HL-60/S4 treated with phorbol 12-myristate 13-acetate at 8.2 ng/mL for 4 days and 3 days (cell line): ENCODE measurements around the gene CRTAC1.

ENCODE experiments used
- in situ Hi-C: fragments of 300-500 bp; cut with MboI; formaldehyde crosslinking; loops from 2 replicates; pipeline ENCODE4 v1.15.0; 2022; ENCODE audit warnings: low sequenced_read_pairs

CRTAC1 gene

DNA sequence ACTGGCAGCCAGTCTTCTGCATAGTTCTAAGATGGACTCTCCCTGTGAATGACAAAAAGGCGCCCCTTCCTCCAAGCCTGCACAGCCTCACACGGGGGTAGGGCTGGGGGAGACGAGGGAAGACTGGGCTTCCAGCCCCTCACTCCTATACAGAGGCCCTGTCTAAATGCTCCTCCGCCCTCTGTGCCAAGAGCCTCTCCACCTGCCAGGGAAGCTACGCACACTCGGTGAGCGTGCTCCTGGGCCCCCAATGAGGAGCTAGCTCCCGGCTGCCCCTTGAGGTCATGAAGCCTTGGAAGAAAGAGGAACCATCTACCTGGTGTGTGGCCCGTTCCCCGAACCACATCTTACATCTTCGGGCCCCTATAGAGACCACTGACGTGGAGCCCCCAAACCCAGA, 54.8 kb downstream of the CRTAC1 start:
- in situ Hi-C loops = no loop called here

GRCh38 chr10:97974526-97975525, 55.6 kb downstream of the CRTAC1 start:
- in situ Hi-C loops = no loop called here

DNA sequence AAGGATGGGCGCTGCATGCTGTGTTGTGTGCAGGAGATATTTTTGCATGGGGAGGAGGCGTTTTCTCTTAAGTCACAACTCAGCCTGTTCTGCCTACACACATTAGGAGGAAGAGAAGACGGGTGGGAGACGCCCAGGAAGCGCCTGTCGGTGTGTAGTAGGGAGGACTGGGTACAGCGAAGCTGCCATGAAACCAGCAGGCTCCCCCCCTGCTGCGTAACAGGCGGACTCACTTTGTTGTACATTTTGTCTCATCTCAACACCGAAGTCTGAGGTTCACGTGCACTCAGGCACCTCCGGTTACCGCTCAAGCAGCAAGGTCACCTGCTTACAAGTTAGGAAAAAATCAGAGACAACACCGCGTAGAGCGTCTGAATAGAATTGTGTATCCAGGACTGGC, 56.3 kb downstream of the CRTAC1 start:
- in situ Hi-C loops = no loop called here

GRCh38 chr10:97969538-97970079, 60.8 kb downstream of the CRTAC1 start:
- in situ Hi-C loops = no loop called here

- in situ Hi-C loops = no loop called here
These were observed 65.7 kb downstream of the CRTAC1 start for GRCh38 chr10:97964748-97965147.

- in situ Hi-C loops = no loop called here
These were observed 68.5 kb downstream of the CRTAC1 start for GRCh38 chr10:97961945-97962344.

GRCh38 chr10:97960269-97961056, 70.0 kb downstream of the CRTAC1 start:
- in situ Hi-C loops = no loop called here

DNA sequence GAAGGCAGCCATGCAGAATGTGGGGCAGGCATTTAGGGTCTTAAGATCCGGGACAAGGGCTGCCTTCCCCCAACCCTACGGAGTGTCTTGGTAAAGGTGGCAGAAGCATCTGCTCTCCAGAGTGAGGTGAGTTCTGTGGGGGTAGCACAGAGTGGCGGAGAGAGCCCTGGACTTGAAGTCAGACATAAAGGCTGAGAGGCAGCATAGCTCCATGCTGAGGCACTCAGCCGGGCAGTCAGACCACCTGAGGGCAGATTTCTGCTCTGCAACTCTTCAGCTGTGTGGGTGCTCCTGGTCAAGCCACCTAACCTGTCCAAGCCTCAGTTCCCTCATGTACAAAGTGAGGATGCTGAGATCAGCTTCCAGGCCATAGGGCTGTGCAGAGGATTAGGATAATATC, 81.0 kb downstream of the CRTAC1 start:
- in situ Hi-C loops = no loop called here

DNA sequence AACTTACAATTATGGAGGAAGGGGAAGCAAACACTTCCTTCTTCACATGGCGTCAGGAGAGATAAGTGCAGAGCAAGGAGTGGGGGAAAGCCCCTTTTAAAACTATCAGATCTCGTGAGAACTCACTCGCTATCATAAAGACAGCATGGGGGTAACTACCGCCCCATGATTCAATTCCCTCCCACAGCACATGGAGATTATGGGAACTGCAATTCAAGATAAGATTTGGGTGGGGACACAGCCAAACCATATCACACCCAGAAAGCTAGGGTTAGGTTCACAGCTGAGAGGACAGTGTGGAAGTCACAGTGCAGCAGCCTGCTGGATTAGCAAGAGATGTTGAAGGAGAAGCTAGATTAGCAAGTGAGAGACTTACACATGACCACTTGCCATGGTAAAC, 81.6 kb downstream of the CRTAC1 start:
- in situ Hi-C loops = no loop called here

GRCh38 chr10:97944772-97945171, 85.6 kb downstream of the CRTAC1 start:
- in situ Hi-C loops = no loop called here

DNA sequence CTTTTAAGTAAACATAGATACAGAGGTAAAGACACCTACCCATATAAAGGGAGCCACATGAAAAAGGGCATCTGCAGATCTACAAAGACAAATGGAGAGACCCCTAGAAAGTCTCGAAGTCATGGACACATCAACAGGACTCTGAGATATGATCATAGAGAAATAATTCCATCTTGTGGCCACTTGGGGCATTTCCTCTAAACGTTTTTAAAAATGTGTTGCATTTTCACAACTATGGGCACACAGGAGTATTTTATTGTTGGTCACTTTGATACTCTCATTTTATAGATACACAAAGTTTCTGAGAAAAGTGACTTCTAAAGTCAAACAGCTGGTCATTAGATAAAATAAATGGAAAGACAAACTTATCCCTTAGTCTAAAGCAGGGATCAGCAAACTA, 87.1 kb downstream of the CRTAC1 start:
- in situ Hi-C loops = no loop called here

DNA sequence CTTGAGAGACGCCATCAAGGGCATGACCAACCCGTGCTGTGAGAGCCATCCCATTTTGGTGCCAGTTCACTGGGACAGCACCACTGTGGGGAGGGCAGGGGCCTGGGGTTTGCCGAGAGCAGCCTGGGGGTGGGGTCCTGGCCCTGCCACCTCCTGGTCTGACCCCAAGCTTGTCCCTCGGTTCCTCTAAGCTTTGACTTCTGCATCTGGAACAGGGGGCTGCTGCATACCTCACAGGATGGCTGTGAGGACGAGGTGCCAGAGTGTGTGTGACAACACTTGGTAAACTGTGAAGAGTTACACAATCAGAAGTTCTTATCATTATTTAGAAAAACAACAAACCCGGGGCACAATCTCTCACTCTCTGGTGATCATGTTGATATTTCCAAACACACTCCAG, 89.9 kb downstream of the CRTAC1 start:
- in situ Hi-C loops = no loop called here

GRCh38 chr10:97939446-97939990, 90.9 kb downstream of the CRTAC1 start:
- in situ Hi-C loops = no loop called here

- in situ Hi-C loops = no loop called here
These were observed 92.5 kb downstream of the CRTAC1 start for GRCh38 chr10:97937928-97938327.

GRCh38 chr10:97937054-97937453, 93.4 kb downstream of the CRTAC1 start:
- in situ Hi-C loops = no loop called here

- in situ Hi-C loops = no loop called here
These were observed 94.3 kb downstream of the CRTAC1 start for GRCh38 chr10:97936126-97936525.

DNA sequence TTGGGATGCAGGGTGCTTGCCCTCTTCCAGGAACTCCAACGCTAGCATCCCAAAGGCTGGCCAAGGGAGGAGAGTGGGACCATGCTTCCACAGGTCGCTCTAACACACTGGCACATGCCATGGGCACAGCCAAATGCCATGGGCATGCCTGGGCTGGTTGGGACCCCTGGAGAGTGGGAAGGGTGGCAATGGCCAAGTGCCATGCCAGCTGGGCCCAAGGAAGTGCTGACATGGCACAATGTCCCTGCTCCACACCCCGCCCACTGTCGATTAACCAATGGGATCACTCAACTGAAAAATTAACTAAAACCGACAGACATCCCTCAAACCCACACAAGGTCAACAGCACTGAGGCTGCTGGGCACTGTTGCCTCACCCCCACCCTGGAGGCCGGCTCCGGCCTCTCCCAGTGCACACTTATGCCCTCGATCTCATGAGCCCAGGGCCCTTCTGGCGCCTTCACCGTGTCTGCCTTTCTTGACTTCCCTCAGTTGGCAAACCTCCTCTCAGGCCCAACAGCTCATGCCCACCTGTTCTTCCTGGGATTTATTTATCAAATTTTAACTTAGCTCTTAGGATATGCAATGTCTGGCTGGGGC, 97.4 kb downstream of the CRTAC1 start:
- in situ Hi-C loops = no loop called here

DNA sequence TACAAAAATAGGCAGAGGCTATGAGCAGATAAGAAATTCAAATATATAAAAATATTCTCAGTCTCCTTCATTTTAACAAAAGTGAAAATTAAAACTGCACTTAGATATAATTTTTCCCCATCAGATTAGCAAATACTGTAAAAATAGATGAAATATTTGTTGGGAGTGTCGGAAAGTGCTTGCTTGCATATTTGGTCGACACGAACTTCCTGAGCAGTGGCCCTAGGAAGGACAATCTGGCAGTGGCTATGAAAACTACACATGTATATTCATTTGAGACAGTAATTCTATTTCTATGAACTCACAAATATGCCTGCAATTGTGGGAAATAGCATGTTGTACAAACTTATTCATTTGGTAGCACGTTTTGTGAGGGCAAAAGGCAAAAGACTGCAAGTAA, 99.4 kb downstream of the CRTAC1 start:
- in situ Hi-C loops = no loop called here

GRCh38 chr10:97928897-97929296, 101.5 kb downstream of the CRTAC1 start:
- in situ Hi-C loops = no loop called here

DNA sequence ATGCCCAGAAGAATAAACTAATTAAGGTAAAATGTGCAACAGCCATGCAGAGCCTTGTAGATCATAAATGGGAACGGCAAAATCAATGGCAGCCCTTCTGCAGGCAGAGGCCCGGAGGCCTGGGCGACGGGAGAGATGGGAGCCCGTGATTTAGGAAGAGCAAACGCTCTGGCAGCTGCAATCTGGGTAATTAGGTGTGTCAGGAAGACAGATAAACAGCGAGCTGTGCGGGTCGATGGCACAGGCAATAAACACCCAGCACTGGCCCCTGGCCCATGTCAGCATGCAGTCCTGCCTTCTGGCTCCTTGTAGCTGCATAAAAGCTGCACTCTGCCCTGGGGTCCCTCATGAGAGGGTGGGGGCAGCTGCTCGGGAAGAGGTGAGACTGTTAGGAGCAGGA, 102.8 kb downstream of the CRTAC1 start:
- in situ Hi-C loops = no loop called here

- in situ Hi-C loops = no loop called here
These were observed 104.4 kb downstream of the CRTAC1 start for GRCh38 chr10:97926055-97926454.
